ENCODE measurements around the gene HLF. TPM values are rescaled to one million over a fixed set of nuclear protein-coding genes. Genes with fewer than 3 reads are reported as not detected.

The HLF gene
- total RNA-seq, 1 experiment from 2014 or later, result not detected

DNA sequence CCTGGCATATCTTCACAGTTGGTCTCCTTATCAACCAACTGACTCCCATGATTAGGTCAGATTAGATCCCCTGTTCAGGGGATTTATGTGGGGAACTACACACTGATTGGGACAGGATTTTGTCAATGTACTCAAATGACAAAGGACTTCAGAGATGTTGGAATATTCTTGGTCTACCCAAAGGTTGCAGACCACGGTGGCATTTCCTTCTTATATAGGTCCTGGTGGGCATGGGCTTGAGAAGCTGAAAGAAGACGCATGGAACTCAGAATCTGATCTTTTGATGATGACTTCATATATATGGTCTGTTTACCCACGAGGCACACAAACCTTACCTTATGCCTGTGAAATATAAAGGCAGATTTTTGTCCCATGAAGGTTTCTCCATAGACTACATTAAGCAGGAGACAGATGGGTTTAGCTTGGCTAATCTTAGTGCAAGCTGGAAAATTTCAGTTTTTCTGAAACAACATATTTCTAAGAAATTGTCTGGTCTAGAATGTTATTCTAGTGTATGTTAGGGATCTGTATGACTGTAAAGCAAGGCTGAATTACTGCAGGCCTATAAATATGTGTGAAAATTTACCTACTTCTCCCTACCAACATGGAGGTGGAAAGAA is 33.5 kb downstream of the HLF start:
- intact Hi-C loops (cut with micrococcal nuclease; ENCODE audit: unreplicated experiment), result loop anchor here (5.0 kb wide), 1 partner anchor 246 kb away; no protein-coding TSS in a partner anchor
- DNase-seq, result no peak
- Histone ChIP-seq H3K4me2 (no peak overlapping the region), H4K20me1 (ENCODE audit: insufficient read depth) (no peaks in the 10 kb centered on the region), H3K27me3 (ENCODE audit: insufficient read depth, low read depth) (peaks cover 8% of the 10 kb centered on the region; the same call in 1 of the 2 replicates), H3K79me2 (ENCODE audit: low read depth) (no peaks in the 10 kb centered on the region), H3K4me1 (replicated peaks; ENCODE audit: insufficient read depth) (no peaks in the 10 kb centered on the region), H3K27ac (no peak overlapping the region), H2AFZ (no peak overlapping the region), H3K4me3 (no peak overlapping the region), H3F3A (ENCODE audit: insufficient read depth, low read depth) (no peaks in the 10 kb centered on the region), H3K9me2 (ENCODE audit: insufficient read depth) (no peaks in the 10 kb centered on the region), H3K9me3 (ENCODE audit: insufficient read depth, low read depth) (no peaks in the 10 kb centered on the region; the same call in 1 of the 2 replicates), H3K36me3 (ENCODE audit: low read depth) (no peaks in the 10 kb centered on the region)
- BruUV-seq (replicated peaks), result no TSS peak
- CTCF ChIA-PET, result no interaction called here
- POLR2A ChIA-PET (ENCODE audit: unreplicated experiment), result no interaction called here
- TF ChIP-seq, protein P1, sequence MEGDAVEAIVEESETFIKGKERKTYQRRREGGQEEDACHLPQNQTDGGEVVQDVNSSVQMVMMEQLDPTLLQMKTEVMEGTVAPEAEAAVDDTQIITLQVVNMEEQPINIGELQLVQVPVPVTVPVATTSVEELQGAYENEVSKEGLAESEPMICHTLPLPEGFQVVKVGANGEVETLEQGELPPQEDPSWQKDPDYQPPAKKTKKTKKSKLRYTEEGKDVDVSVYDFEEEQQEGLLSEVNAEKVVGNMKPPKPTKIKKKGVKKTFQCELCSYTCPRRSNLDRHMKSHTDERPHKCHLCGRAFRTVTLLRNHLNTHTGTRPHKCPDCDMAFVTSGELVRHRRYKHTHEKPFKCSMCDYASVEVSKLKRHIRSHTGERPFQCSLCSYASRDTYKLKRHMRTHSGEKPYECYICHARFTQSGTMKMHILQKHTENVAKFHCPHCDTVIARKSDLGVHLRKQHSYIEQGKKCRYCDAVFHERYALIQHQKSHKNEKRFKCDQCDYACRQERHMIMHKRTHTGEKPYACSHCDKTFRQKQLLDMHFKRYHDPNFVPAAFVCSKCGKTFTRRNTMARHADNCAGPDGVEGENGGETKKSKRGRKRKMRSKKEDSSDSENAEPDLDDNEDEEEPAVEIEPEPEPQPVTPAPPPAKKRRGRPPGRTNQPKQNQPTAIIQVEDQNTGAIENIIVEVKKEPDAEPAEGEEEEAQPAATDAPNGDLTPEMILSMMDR (conservative IDR thresholded peaks at IDR 0.05), result no peak
- no peak for TF ChIP-seq EZH2 (IDR thresholded peaks at IDR 0.05; ENCODE audit: low read depth)

DNA sequence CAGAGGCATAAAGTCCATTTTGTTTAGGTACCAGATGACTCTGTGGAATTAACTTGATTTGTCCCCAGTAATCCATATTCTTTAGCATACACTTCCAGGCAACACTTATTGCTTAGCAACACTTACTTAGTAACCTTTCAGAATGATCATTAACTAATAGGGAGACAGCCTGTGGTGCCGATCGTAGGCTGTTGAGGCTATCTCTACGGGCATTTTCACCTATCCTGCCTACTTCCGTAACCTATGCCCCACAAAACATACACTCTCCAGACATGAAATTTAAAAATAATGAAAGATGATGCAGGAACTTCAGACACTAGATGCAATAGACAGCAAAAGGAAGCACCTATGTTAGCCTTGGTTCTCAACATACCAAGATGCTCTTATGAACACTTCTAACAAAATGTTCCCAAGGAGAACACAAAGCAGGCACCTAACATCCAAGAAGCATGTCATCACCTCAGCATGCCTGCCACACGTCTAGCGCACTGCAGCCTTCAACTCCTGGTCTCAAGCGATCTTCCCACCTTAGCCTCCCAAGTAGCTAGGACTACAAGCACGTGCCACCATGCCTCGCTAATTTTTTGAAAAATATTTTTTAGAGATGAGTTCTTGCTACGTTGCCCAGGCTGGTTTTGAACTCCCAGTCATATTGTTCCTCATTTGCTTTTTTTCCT is 34.5 kb downstream of the HLF start:
- Histone ChIP-seq H3K79me2 (ENCODE audit: low read depth) (no peaks in the 10 kb centered on the region), H3K36me3 (ENCODE audit: low read depth) (no peaks in the 10 kb centered on the region), H3K27ac (no peak overlapping the region), H3K4me1 (replicated peaks; ENCODE audit: insufficient read depth) (no peaks in the 10 kb centered on the region), H3K9me2 (ENCODE audit: insufficient read depth) (no peaks in the 10 kb centered on the region), H2AFZ (no peak overlapping the region), H3K9me3 (ENCODE audit: insufficient read depth, low read depth) (no peaks in the 10 kb centered on the region; the same call in 1 of the 2 replicates), H3K27me3 (ENCODE audit: insufficient read depth, low read depth) (peaks cover 8% of the 10 kb centered on the region; the same call in 1 of the 2 replicates), H3K4me3 (no peak overlapping the region), H3F3A (ENCODE audit: insufficient read depth, low read depth) (no peaks in the 10 kb centered on the region), H4K20me1 (ENCODE audit: insufficient read depth) (no peaks in the 10 kb centered on the region), H3K4me2 (no peak overlapping the region)
- TF ChIP-seq, protein P1 (conservative IDR thresholded peaks at IDR 0.05), result no peak
- TF ChIP-seq EZH2 (IDR thresholded peaks at IDR 0.05; ENCODE audit: low read depth), result no peak
- CTCF ChIA-PET, result no interaction called here
- no TSS peak for BruUV-seq (replicated peaks)
- intact Hi-C loops (cut with micrococcal nuclease; ENCODE audit: unreplicated experiment), result loop anchor here (5.0 kb wide), 1 partner anchor 247 kb away; no protein-coding TSS in a partner anchor
- no peak for DNase-seq
- POLR2A ChIA-PET (ENCODE audit: unreplicated experiment), result no interaction called here

DNA sequence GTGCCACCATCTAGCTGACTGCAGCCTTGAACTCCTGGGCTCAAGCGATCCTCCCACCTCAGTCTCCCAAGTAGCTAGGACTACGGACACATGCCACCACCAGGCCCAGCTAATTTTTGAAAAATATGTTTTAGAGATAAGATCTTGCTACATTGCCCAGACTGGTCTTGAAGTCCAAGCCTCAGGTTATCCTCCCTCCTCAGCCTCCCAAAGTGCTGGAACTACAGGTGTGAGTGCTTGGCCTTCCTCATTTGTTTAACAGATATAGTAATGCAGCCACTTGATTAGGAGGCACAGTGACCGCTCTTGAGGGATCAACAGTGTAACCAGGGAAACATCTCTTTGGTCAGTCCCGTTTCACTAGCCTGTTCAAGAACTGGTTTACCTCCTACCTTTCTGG is 35.1 kb downstream of the HLF start:
- Histone ChIP-seq H3K27me3 (ENCODE audit: insufficient read depth, low read depth) (peaks cover 8% of the 10 kb centered on the region; the same call in 1 of the 2 replicates), H3K4me3 (no peak overlapping the region), H3K9me2 (ENCODE audit: insufficient read depth) (no peaks in the 10 kb centered on the region), H3F3A (ENCODE audit: insufficient read depth, low read depth) (no peaks in the 10 kb centered on the region), H3K4me2 (no peak overlapping the region), H3K79me2 (ENCODE audit: low read depth) (no peaks in the 10 kb centered on the region), H3K4me1 (replicated peaks; ENCODE audit: insufficient read depth) (no peaks in the 10 kb centered on the region), H2AFZ (no peak overlapping the region), H3K36me3 (ENCODE audit: low read depth) (no peaks in the 10 kb centered on the region), H3K9me3 (ENCODE audit: insufficient read depth, low read depth) (no peaks in the 10 kb centered on the region; the same call in 1 of the 2 replicates), H4K20me1 (ENCODE audit: insufficient read depth) (no peaks in the 10 kb centered on the region), H3K27ac (no peak overlapping the region)
- intact Hi-C loops (cut with micrococcal nuclease; ENCODE audit: unreplicated experiment), result loop anchor here (5.0 kb wide), 1 partner anchor 248 kb away; no protein-coding TSS in a partner anchor
- DNase-seq, result no peak
- no peak for TF ChIP-seq EZH2 (IDR thresholded peaks at IDR 0.05; ENCODE audit: low read depth)
- TF ChIP-seq, protein P1 (conservative IDR thresholded peaks at IDR 0.05), result no peak
- ChIA-PET CTCF (no interaction called here), POLR2A (ENCODE audit: unreplicated experiment) (no interaction called here)
- no TSS peak for BruUV-seq (replicated peaks)

Measured in PC-9 (cell line).